ENCODE results near the gene MUC12. TPM values are rescaled to one million over a fixed set of nuclear protein-coding genes. Genes with fewer than 3 reads are reported as not detected.

MUC12 gene
- total and polyA plus RNA-seq, 4 donors: 0.16 TPM; not detected in 3

DNA sequence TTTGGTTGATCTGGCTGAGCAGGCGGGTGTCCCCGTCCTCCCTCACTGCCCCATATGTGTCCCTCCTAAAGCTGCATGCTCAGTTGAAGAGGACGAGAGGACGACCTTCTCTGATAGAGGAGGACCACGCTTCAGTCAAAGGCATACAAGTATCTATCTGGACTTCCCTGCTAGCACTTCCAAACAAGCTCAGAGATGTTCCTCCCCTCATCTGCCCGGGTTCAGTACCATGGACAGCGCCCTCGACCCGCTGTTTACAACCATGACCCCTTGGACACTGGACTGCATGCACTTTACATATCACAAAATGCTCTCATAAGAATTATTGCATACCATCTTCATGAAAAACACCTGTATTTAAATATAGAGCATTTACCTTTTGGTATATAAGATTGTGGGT, 89.0 kb downstream of the MUC12 start:
- WGBS: 21% methylated on average over 9 of the region's 9 CpGs
- Histone ChIP-seq H3K9ac (ENCODE audit: low read depth in 1 of 2, low read length in 2 of 2) (no peak overlapping the region), H3K4me3 (ENCODE audit: low read depth in 1 of 3, low read length in 3 of 3) (no peak overlapping the region), H3K4me1 (ENCODE audit: control insufficient read depth in 4 of 4, insufficient read depth in 4 of 4, low read length in 3 of 4) (no peaks in the 10 kb centered on the region), H3K27me3 (ENCODE audit: control insufficient read depth in 4 of 4, insufficient read depth in 4 of 4, low read length in 3 of 4) (peaks cover 0 to 2% (median 0%) of the 10 kb centered on the region in 4 donors), H3K36me3 (ENCODE audit: control insufficient read depth in 4 of 4, insufficient read depth in 3 of 4, low read depth in 1 of 4, low read length in 3 of 4) (no peaks in the 10 kb centered on the region), H3K27ac (ENCODE audit: low read depth in 1 of 2, low read length in 2 of 2) (no peak overlapping the region), H3K9me3 (ENCODE audit: control insufficient read depth in 4 of 4, low read length in 3 of 4) (no peaks in the 10 kb centered on the region)
- TF ChIP-seq YY1 (IDR thresholded peaks at IDR 0.05): no peak
- TF ChIP-seq RXRA (IDR thresholded peaks at IDR 0.05): peak; percentile 15 to 34
- no peak for TF ChIP-seq CTCF (IDR thresholded peaks at IDR 0.05; ENCODE audit: low read depth, low read length, missing input control)
- no peak for TF ChIP-seq GABPA (IDR thresholded peaks at IDR 0.05 in 1 of 2, conservative IDR thresholded peaks at IDR 0.05 in 1 of 2)
- TF ChIP-seq EGR1 (IDR thresholded peaks at IDR 0.05; ENCODE audit: low read depth in 2 of 2): no peak
- no peak for TF ChIP-seq SP1 (IDR thresholded peaks at IDR 0.05)
- TF ChIP-seq HNF4G (IDR thresholded peaks at IDR 0.05): no peak
- TF ChIP-seq FOXA2 (IDR thresholded peaks at IDR 0.05): no peak
- peak in 1 of 2 donors; percentile 36 for TF ChIP-seq RAD21 (IDR thresholded peaks at IDR 0.05)
- TF ChIP-seq, protein P1, sequence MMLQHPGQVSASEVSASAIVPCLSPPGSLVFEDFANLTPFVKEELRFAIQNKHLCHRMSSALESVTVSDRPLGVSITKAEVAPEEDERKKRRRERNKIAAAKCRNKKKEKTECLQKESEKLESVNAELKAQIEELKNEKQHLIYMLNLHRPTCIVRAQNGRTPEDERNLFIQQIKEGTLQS (IDR thresholded peaks at IDR 0.05): no peak
- peak in 1 of 2 donors; percentile 44 for TF ChIP-seq HNF4A (conservative IDR thresholded peaks at IDR 0.05)
- peak; percentile 100 for TF ChIP-seq REST (IDR thresholded peaks at IDR 0.05)
- TF ChIP-seq MAX (IDR thresholded peaks at IDR 0.05): no peak
- TF ChIP-seq NR2F2 (IDR thresholded peaks at IDR 0.05): peak; percentile 61
- no peak for TF ChIP-seq TAF1 (conservative IDR thresholded peaks at IDR 0.05)
- no peak for TF ChIP-seq FOXA1 (IDR thresholded peaks at IDR 0.05)
- TF ChIP-seq JUND (IDR thresholded peaks at IDR 0.05): no peak
- TF ChIP-seq ZBTB33 (IDR thresholded peaks at IDR 0.05): no peak
- peak; percentile 79 for DNase-seq (ENCODE audit: low spot score)

Measured in liver (tissue), 9 donors.